Astrocyte of the cerebellum (primary cell): ENCODE results near the gene PLAAT3.
"Not testable (repeated sequence)": the region's sequence is repeated elsewhere in the genome, so short reads cannot be mapped to it uniquely, and the experiment has no call there.

ENCODE experiments used
- DNase-seq: peaks from one replicate; pipeline ENCODE4 v3.0.0-alpha.2; 2011; ENCODE audit warnings: low read depth
- H3K4me3 ChIP-seq: 2 replicates; pipeline ENCODE4 v1.5.1; 2011; ENCODE audit warnings: mild to moderate bottlenecking, low read depth, low read length, moderate library complexity
- CTCF ChIP-seq: IDR thresholded peaks from 2 replicates; pipeline ENCODE4 v1.5.1; 2012; ENCODE audit warnings: low read length, low read depth, moderate library complexity, mild to moderate bottlenecking; ENCODE audit errors: missing control alignments
- in situ Hi-C: cut with HindIII; loops from 2 replicates; pipeline ENCODE4 v1.10.0; 2017; ENCODE audit warnings: low sequenced_read_pairs

Gene PLAAT3

GRCh38 chr11:63551889-63552266 is 62.4 kb downstream of the PLAAT3 start:
- no peak for TF ChIP-seq CTCF
- in situ Hi-C loops = loop anchor here (5.0 kb wide), 1 partner anchor 40 kb away; no protein-coding TSS in a partner anchor
- no peak for DNase-seq
- no peak overlapping the region for H3K4me3 ChIP-seq

DNA sequence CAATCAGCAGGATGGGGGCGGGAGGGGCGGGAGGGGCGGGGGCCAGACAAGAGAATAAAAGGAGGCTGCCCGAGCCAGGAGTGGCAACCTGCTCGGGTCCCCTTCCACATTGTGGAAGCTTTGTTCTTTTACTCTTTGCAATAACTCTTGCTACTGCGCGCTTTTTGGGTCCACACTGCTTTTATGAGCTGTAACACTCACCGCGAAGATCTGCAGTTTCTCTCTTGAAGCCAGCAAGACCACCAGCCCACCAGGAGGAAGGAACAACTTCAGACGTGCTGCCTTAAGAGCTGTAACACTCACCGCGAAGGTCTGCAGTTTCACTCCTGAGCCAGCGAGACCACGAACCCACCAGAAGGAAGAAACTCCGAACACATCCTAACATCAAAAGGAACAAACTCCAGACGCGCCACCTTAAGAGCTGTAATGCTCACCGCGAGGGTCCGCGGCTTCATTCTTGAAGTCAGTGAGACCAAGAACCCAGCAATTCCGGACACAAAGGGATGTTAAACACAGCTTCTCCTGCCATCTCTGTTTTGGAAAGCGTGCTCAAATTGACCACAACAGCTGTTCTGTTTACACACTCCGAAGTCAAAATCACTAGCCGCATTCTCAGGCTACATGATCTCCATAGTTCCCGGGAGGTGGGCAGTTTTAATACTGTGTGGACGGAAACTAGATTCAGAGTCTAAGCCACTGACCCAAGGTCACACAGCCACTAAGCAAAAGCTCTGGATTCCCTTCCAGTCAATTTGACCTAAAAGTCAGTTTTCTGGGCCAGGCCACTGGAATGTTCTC is 62.9 kb downstream of the PLAAT3 start:
- H3K4me3 ChIP-seq = no peak overlapping the region
- no peak for TF ChIP-seq CTCF
- no peak for DNase-seq
- in situ Hi-C loops = loop anchor here (5.0 kb wide), 1 partner anchor 41 kb away; no protein-coding TSS in a partner anchor

DNA sequence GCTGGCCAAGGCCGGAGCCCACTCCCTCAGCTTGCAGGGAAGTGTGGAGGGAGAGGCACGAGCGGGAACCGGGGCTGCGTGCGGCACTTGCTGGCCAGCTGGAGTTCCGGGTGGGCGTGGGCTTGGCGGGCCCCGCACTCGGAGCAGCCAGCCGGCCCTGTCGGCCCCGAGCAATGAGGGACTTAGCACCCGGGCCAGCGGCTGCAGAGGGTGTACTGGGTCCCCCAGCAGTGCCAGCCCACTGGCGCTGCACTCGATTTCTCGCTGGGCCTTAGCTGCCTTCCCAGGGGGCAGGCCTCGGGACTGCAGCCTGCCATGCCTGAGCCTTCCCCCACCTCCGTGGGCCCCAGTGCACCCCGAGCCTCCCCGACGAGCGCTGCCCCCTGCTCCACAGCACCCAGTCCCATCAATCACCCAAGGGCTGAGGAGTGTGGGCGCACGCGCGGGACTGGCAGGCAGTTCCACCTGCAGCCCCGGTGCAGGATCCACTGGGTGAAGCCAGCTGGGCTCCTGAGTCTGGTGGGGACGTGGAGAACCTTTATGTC is 64.0 kb downstream of the PLAAT3 start:
- DNase-seq, H3K4me3 ChIP-seq: not testable (repeated sequence)
- in situ Hi-C loops = loop anchor here (5.0 kb wide), 1 partner anchor 42 kb away; no protein-coding TSS in a partner anchor

DNA sequence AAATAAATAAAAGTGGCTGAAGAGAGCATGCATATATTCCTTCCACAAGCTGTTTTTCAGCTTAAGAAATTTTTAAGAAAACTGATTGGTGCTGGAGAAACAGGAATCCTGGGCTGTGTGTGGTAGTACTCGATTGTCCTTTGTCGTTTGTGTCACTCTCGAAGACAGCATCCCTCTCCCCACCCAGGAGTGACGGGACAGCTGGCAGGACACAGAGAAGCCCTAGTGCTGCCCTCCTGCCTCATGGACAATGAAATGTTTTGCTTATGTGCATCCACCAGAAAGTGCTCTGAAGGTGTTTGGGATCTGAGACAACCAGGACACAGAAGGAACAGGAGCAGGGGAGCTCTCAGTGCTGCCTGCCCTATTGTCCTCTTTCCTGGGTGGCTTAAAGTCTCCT is 64.8 kb downstream of the PLAAT3 start:
- in situ Hi-C loops = no loop called here
- no peak for TF ChIP-seq CTCF
- DNase-seq = no peak
- no peak overlapping the region for H3K4me3 ChIP-seq

DNA sequence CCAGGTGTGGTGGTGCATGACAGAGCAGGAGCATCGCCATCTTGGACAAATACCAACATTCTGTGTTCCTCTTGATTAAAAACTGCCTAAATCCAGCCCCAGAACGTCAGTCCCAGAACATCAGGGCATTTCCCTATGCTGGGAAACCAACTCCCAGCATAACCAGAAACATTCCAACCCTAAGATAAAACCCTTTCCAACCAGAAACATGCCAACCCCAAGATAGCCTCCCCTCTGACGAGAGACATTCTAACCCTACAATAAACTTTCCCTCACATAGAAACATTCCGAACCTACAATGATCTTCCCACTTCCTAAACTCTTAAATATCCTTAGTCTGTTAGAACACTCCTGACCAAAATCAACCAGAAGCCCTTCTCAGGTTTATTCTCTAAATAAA is 66.1 kb downstream of the PLAAT3 start:
- in situ Hi-C loops = no loop called here
- TF ChIP-seq CTCF = no peak
- DNase-seq = no peak
- no peak overlapping the region for H3K4me3 ChIP-seq

DNA sequence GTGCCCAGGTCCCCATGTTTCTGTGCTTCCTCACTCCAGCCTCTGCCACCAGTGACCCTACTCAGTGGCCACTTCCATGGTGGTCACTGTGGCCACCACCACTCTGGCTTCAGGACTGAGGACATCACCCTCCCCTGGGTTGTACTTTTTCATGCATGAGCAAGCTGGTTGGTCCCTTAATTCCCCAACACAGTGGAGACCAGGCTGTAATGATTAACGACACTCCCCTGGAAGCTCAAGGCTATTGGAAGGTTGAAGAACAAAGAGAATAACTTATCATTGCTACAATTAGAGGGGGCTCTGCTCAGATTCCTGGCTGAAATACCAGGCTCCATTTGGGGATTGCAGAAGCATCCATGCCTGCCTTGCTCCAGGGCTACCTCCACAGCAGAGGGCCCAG is 67.2 kb downstream of the PLAAT3 start:
- TF ChIP-seq CTCF = no peak
- in situ Hi-C loops = no loop called here

GRCh38 chr11:63543711-63544110 is 70.5 kb downstream of the PLAAT3 start:
- in situ Hi-C loops = no loop called here
- DNase-seq = no peak
- H3K4me3 ChIP-seq = no peak overlapping the region
- no peak for TF ChIP-seq CTCF

More for the DNA sequence above, 67.2 kb downstream of the PLAAT3 start:
- no peak for DNase-seq
- H3K4me3 ChIP-seq = no peak overlapping the region

- in situ Hi-C loops, H3K4me3 ChIP-seq, DNase-seq: not testable (repeated sequence)
These were observed 71.7 kb downstream of the PLAAT3 start for GRCh38 chr11:63542506-63542905.
